Measurements from ENCODE around the gene KLRF1.

DNA sequence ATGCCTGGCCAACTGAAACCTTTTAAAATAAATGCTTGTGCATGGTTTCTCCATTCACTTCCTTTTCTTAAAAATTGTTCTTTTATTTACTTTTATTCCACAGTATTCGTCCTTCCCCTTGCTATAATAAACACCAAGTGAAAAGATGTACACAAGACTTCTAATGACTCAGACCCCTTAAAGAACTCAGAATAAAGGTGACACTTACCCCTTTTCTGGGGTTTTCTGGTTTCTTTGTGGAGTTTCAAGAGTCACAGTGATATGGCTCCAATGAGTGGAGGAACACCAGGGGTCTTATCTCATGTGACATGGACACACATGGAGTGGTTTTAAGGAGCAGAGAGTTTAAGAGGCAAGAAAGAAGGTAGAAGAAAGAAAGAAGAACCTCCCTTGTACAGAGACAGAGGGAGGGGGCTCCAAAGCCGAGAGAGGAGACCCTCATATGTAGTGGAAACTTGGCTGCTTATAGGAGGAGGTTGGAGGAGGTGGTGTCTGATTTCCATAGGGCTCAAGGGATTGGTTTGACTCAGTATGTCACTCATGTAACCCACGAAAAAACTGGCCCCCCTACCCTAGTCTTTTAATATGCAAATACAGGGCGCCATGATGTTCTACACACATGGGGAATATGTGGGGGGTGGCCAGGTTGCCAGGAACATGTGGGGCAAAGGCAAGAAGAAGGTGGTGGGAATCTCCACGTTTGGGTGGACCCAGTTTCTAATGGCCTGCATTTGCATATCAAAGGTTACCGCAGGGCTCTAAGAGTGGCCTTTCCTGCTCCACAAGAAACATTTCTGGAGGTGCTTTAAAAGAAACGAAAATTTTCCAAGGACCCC lies 44.5 kb upstream of the KLRF1 start:
- TF ChIP-seq, protein P1, sequence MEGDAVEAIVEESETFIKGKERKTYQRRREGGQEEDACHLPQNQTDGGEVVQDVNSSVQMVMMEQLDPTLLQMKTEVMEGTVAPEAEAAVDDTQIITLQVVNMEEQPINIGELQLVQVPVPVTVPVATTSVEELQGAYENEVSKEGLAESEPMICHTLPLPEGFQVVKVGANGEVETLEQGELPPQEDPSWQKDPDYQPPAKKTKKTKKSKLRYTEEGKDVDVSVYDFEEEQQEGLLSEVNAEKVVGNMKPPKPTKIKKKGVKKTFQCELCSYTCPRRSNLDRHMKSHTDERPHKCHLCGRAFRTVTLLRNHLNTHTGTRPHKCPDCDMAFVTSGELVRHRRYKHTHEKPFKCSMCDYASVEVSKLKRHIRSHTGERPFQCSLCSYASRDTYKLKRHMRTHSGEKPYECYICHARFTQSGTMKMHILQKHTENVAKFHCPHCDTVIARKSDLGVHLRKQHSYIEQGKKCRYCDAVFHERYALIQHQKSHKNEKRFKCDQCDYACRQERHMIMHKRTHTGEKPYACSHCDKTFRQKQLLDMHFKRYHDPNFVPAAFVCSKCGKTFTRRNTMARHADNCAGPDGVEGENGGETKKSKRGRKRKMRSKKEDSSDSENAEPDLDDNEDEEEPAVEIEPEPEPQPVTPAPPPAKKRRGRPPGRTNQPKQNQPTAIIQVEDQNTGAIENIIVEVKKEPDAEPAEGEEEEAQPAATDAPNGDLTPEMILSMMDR (conservative IDR thresholded peaks at IDR 0.05; ENCODE audit: low read depth, low read length) = no peak
- no peak for TF ChIP-seq EZH2phosphoT487 (IDR thresholded peaks at IDR 0.05; ENCODE audit: borderline replicate concordance, low read length)

All from PC-3 (cell line).